DMS79 (cell line): ENCODE measurements around the gene CRYBA1.

Source experiments
- DNase-seq: peaks from one replicate; lab custom pipeline; 2025; lab: John Stamatoyannopoulos, UW

CRYBA1 gene

DNA sequence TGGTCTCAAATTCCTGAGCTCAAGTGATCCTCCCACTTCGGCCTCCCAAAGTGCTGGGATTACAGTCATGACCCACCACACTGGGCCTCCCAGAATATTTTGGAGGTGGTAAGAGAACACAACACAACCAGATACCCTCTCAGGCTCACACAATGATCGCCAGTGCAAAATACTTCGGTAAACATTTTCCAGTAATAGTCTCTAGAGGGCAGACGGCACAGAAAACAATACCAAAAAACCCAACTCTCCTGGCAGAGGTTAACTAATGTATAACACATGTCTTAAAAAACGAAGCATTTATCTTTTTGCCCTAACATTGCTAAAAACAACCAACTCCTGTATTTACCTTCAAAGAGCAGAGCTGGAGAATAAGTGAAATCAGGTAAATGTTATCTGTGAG, 36.8 kb downstream of the CRYBA1 start:
- no peak for DNase-seq

DNA sequence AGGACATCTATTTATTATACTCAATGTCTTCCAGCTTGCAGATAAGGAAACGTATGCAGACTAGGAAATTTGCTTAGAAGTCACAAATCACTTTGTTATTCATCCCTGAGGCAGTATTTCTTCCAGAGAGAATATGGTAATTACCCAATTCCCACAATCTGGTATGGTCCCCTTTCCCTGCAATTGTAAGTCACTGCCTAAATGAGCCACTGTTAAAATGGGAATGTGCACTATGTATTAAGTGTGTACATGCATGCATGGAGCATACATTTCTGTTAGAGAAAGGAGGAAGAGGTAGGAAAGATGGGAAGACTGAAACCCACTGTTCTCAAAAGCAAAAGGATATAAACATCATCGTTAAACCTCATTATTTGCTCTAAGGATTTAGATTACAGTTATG, 37.3 kb downstream of the CRYBA1 start:
- no peak for DNase-seq

DNA sequence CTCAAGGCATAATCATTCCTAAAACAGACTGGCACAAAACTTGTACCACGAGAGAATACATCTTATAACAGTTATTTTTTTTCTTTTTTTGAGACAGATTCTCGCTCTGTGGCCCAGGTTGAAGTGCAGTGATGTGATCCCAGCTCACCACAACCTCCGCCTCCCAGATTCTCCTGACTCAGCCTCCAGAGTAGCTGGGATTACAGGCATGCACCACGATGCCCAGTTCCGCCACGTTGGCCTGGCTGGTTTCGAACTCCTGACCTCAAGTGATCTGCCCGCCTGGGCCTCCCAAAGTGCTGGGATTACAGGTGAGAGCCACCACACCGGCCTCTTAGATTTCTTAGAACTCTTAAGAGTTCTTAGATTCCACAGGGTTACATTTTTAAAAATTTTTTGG, 43.2 kb downstream of the CRYBA1 start:
- no peak for DNase-seq

DNA sequence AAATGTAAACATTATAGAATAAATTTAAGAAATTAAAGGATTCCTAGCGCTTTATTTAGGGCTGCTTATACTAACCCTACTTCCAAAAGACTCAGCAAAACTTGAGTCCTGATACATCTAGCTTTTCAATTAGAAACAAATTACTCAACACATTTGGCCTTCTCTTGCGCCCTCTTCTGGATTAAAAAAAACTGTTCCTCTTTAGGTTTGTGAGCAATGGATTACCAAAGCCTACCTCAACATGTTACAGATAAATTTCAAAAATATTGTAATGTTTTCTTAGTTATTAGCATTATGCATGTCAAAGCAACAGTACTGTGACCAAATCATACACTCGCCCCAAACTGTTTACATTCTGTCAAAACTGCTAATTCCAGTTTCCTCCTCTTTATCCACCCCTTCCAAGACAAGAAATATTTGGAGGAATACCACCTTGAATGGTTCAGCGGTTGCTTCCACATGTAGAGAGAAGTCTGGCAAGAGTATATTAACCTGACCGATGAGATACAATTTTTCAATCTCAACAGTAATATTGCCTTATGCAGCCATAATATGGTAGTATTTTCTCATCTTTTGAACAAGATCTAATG, 44.6 kb downstream of the CRYBA1 start:
- peak; percentile 31 for DNase-seq

DNA sequence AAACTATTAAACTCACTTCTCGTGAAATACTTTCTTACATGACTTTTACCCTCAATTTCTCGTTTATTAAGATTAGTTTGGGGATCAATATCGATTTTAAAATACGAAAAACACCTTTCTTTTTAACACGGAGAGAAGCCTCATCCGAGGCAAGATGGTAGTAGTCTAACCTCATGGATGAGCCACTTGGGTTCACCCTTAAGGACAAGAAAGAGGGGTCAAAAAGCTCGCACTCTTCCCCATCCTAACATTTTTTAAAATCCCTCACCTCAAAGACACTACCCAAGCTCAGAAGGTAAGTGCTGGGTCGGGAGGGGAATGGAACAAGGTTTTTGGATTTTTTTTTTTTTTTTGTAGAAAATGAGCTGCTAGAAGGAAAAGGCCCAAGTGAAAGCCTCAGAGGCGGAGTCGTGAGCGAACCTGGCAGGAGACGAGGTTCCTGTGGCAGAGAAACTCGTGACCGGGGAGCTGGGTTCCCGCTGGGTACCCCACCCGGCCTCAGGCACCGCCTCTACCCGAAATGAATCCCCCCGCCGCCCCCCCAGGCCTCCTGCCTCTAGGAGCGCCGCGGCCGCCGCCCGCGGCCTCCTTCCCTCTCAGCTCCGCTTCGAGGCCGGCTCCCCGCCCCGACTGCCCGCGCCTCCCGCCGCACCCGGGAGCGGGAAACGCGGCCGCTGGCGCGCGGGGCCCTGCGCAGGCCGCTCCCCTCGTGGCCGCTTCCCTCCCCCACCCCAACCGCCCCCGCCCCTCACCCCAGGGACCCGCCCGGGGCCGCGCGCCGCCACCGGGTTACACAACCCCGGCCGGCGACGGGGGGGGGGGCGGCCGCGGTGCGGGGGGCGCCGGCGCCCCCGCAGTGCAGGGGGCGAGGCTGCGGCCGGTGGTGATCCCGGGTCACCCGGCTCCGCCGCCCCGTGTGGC, 45.7 kb downstream of the CRYBA1 start:
- peak; percentile 22 for DNase-seq

DNA sequence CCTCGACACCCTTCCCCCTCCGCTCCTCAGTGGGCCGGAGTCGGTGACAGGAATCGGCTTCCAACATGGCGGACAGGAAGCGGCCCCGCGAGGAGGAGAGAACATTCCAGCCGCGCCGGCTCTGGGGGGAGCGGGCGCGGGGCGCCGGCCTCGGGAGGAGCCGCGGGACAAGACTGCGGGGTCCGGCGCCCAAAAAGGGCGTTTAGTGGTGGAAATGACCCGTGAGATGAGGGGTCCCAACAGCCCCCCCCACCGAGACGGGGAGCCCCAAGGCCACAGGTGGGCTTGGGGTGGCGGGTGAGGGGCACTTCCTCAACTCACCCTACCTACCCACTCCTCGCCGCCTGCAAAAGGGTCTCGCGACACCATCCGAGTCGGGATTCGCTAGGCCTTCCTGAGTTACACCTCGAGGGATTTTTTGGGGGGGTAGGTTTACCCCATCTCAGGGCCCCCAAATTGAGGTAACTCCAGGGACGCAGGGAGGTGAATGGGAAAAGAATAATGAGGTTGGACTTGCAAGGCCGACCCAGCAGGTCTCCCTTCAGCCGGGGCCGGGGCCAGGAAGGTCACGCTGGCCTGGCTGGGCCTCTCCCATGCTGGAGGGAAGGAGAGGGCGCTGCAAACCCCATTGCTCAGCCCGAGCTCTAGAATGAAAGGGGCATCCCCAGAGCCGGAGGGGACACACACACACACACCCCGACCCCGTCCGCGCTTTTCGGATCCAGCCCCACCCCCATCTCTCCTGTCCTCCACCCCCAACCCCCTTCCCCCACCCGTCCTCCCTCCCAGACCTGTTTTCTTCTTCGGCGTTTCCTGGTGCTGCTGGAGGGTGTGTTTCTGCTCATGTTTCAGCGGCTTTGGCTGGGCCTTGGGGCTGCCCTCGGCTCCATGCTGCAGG, 46.6 kb downstream of the CRYBA1 start:
- DNase-seq, result peak; percentile 54

DNA sequence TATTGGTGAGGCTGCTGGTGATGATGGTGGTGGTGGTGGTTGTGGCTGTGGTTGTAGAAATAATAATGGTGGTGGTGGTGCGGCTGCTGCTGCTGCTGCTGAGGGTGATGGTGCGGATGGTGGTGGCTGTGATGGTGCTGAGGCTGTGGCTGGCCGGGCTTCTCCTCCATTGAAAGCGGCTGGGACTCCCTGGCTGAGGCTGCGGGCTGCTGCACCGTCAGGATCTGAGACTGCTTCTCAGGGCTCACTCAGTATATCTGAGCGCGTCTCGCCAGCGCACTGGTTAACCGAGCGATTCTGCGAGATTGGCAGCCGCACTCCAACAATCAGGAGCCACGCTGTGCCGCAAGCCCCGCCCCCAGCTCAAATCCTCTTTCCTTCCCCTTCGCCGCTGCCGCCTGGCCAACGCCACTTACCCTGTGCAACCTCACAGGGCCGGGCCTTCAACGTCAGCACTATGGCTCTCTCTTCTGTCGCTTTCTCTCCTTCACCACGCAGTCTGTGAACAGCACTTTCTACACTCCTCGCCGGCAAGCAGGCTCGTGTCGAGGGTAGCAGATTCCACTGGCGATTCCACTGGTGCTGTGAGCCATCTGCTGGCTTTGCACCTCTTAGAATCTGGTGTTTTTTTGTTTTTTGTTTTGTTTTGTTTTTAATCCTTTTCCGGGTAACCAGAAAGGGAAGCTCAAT, 47.4 kb downstream of the CRYBA1 start, which contains the start of gene NUFIP2:
NUFIP2 (minus strand) TSS at position 259 of the 690 bp plus-strand sequence; CDS start at position 170, 89 bp downstream.
- DNase-seq, result peak; percentile 98

DNA sequence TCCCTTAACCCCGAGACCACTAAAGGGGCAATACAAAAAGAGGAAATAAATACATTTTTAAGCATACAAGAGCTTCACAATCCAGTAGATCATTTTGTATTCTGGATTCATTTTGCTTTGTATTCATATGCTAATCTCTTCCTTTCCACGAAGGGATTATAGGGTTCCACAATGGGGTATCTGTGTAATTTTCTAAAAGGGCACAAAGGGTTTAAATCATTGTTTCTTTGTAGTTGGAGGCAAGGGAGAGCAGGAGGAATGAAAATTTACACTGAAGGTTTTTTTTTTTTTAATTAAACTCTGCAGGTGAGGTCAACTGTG, 47.9 kb downstream of the CRYBA1 start:
- DNase-seq, result no peak

DNA sequence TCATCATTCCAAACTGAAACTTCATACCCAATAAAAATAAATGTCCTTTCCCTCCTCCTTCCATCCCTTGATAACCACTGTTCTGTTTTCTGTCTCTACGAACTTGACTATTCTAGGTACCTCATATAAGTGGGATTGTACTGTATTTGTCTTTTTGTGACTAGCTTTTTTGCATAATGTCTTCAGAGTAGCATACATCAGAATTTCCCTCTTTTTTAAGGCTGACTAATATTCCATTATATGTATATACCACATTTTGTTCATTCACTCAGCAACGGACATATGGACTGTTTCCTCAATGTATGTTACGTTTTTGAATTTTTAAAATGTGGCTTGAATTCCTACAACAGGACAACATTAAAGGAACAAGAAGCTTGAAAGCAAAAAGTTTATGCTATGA, 48.8 kb downstream of the CRYBA1 start:
- DNase-seq, result no peak

DNA sequence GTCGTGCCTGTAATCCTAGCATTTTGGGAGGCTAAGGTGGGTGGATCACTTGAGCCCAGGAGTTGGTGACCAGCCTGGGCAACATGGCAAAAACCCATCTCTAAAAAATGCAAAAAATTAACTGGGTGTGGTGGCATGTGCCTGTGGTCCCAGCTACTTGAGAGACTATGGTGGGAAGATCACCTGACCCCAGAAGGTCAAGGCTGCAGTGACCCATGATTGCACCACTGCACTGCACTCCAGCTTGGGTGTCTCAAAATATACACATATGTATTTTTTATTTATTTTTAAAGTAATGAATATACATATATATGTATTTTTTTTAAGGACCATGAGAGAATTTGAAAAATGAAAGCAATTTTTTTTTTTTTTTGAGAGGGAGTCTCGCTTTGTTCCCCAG, 52.4 kb downstream of the CRYBA1 start:
- DNase-seq, result no peak

DNA sequence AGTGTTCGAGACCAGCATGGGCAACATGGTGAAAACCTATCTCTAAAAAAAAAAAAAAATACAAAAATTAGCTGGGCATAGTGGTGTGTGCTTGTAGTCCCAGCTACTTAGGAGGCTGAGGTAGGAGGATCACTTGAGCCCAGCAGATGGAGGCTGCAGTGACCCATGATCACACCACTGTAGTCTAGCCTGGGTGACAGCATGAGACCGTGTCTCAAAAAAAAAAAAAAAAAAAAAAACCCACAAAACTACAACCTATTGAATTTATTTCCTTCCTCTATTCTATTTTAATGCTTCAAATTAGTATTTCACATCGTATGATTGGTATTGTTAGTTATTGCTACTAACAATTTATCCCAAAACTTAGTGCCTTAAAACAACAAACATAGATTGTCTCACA, 56.7 kb downstream of the CRYBA1 start:
- no peak for DNase-seq
